Activated CD4-positive, alpha-beta memory T cell treated with anti-CD3 and anti-CD28 coated beads for 36 hours (primary cell): ENCODE data around the gene MUC22. TPM values are rescaled to one million over a fixed set of nuclear protein-coding genes. Genes with fewer than 3 reads are reported as not detected.
A peak's percentile ranks its signal among the peaks of the same experiment; 100 is the strongest.
"Not testable (repeated sequence)": the region's sequence is repeated elsewhere in the genome, so short reads cannot be mapped to it uniquely, and the experiment has no call there.

Experiments used
- CTCF ChIA-PET: fragments of 350-600 bp; sonication (Branson Sonifier 250); formaldehyde crosslinking; loops from one replicate; lab custom pipeline; 2021; ENCODE audit warnings: antibody characterized with exemption, inconsistent platforms; lab: Charles Lee
- POLR2A ChIA-PET: fragments of 350-600 bp; sonication (Branson Sonifier 250); formaldehyde crosslinking; loops from one replicate; lab custom pipeline; 2021; ENCODE audit warnings: antibody characterized with exemption; lab: Charles Lee
- DNase-seq: peaks from one replicate; pipeline ENCODE4 v3.0.0-alpha.2; 2020
- H3K27ac Mint-ChIP-seq: one replicate; pipeline ENCODE4 v1.8.0; 2021; ENCODE audit warnings: mixed read lengths
- H3K27me3 Mint-ChIP-seq: one replicate; pipeline ENCODE4 v1.8.0; 2021; ENCODE audit warnings: mixed read lengths
- H3K36me3 Mint-ChIP-seq: one replicate; pipeline ENCODE4 v1.8.0; 2021; ENCODE audit warnings: mixed read lengths
- H3K4me1 Mint-ChIP-seq: one replicate; pipeline ENCODE4 v1.8.0; 2021; ENCODE audit warnings: low read depth, mixed read lengths
- H3K4me3 Mint-ChIP-seq: one replicate; pipeline ENCODE4 v1.8.0; 2021; ENCODE audit warnings: mild to moderate bottlenecking, mixed read lengths
- H3K9me3 Mint-ChIP-seq: one replicate; pipeline ENCODE4 v1.8.0; 2021; ENCODE audit warnings: mixed read lengths
- intact Hi-C: fragments of 100-400 bp; cut with micrococcal nuclease; formaldehyde crosslinking; loops from one replicate; pipeline ENCODE4 v1.15.1; 2023
- total RNA-seq, 2 experiments: library from RNA; stranded (reverse); gene quantifications; one replicate each; pipeline ENCODE4 v1.2.3, GENCODE V29; 2021

MUC22 gene
- total RNA-seq, 2 experiments from 2014 or later, result not detected

GRCh38 chr6:30979690-30980089, 30.6 kb upstream of the MUC22 start:
- Mint-ChIP-seq H3K27ac (no peak overlapping the region), H3K4me1 (peaks cover 4% of the 10 kb centered on the region), H3K4me3 (no peak overlapping the region), H3K27me3 (peaks cover 26% of the 10 kb centered on the region), H3K9me3 (no peaks in the 10 kb centered on the region), H3K36me3 (no peaks in the 10 kb centered on the region)
- POLR2A ChIA-PET, result no interaction called here
- CTCF ChIA-PET, result interaction anchor here (1.3 kb wide), 1 partner anchor 100 kb away, joined by 4 read pairs; no protein-coding TSS in a partner anchor
- DNase-seq, result no peak
- intact Hi-C loops, result no loop called here

- Mint-ChIP-seq H3K4me1 (peaks cover 7% of the 10 kb centered on the region), H3K36me3 (no peaks in the 10 kb centered on the region), H3K27ac (no peak overlapping the region), H3K4me3 (no peak overlapping the region), H3K9me3 (no peaks in the 10 kb centered on the region), H3K27me3 (peaks cover 30% of the 10 kb centered on the region)
- intact Hi-C loops, result no loop called here
- POLR2A ChIA-PET, result no interaction called here
- CTCF ChIA-PET, result interaction anchor here (1.1 kb wide), 1 partner anchor 18 kb away, joined by 3 read pairs; no protein-coding TSS in a partner anchor
- DNase-seq, result no peak
These were observed 28.1 kb upstream of the MUC22 start for GRCh38 chr6:30981942-30982772.

GRCh38 chr6:30983439-30983838, 26.8 kb upstream of the MUC22 start, which contains the start of gene MUC21:
MUC21 (plus strand) TSS chr6:30983718; CDS start chr6:30983959, 241 bp downstream.
- no peak within 1 kb of the TSS for H3K27ac Mint-ChIP-seq
- no peak for DNase-seq
- peaks cover 26% of the 10 kb centered on the region for H3K27me3 Mint-ChIP-seq
- intact Hi-C loops, result no loop called here
- H3K4me3 Mint-ChIP-seq, result no peak within 1 kb of the TSS
- POLR2A ChIA-PET, result no interaction called here
- H3K9me3 Mint-ChIP-seq, result no peaks in the 10 kb centered on the region
- H3K4me1 Mint-ChIP-seq, result peaks cover 7% of the 10 kb centered on the region
- CTCF ChIA-PET, result interaction anchor here (1.2 kb wide), 1 partner anchor 86 kb away, joined by 3 read pairs; no protein-coding TSS in a partner anchor
- no peaks in the 10 kb centered on the region for H3K36me3 Mint-ChIP-seq

- CTCF ChIA-PET, result interaction anchor here (0.5 to 1.7 kb wide), 4 partner anchors 69 to 102 kb away, joined by 3 to 8 read pairs (median 4); no protein-coding TSS in a partner anchor
- Mint-ChIP-seq H3K27ac (no peak overlapping the region), H3K27me3 (peaks cover 25% of the 10 kb centered on the region), H3K4me1 (peaks cover 14% of the 10 kb centered on the region), H3K4me3 (no peak overlapping the region), H3K9me3 (no peaks in the 10 kb centered on the region), H3K36me3 (no peaks in the 10 kb centered on the region)
- intact Hi-C loops, result no loop called here
- POLR2A ChIA-PET, result interaction anchor here (0.6 to 0.7 kb wide), 2 partner anchors 10 to 75 kb away, joined by 3 read pairs; no protein-coding TSS in a partner anchor
- DNase-seq, result no peak
These were observed 24.8 kb upstream of the MUC22 start for GRCh38 chr6:30985490-30985889.

- intact Hi-C loops, result no loop called here
These were observed 23.0 kb upstream of the MUC22 start for GRCh38 chr6:30987304-30987703.

GRCh38 chr6:30988209-30988825, 22.0 kb upstream of the MUC22 start:
- no peaks in the 10 kb centered on the region for H3K36me3 Mint-ChIP-seq
- ChIA-PET POLR2A (interaction anchor here (0.7 kb wide), 1 partner anchor 26 kb away, joined by 3 read pairs; no protein-coding TSS in a partner anchor), CTCF (no interaction called here)
- peaks cover 15% of the 10 kb centered on the region for H3K4me1 Mint-ChIP-seq
- H3K9me3 Mint-ChIP-seq, result no peaks in the 10 kb centered on the region
- intact Hi-C loops, result no loop called here
- H3K27ac Mint-ChIP-seq, result no peak overlapping the region
- peaks cover 8% of the 10 kb centered on the region for H3K27me3 Mint-ChIP-seq
- no peak overlapping the region for H3K4me3 Mint-ChIP-seq
- DNase-seq, result no peak

More at GRCh38 chr6:30987304-30987703, 23.0 kb upstream of the MUC22 start:
- no peak for DNase-seq
- Mint-ChIP-seq H3K27me3 (peaks cover 17% of the 10 kb centered on the region), H3K9me3 (no peaks in the 10 kb centered on the region), H3K4me1 (peaks cover 16% of the 10 kb centered on the region), H3K36me3 (no peaks in the 10 kb centered on the region), H3K27ac (no peak overlapping the region), H3K4me3 (no peak overlapping the region)
- CTCF ChIA-PET, result no interaction called here
- POLR2A ChIA-PET, result no interaction called here

GRCh38 chr6:30990422-30991086, 19.7 kb upstream of the MUC22 start:
- ChIA-PET POLR2A (no interaction called here), CTCF (no interaction called here)
- H3K36me3 Mint-ChIP-seq, result no peaks in the 10 kb centered on the region
- peaks cover 12% of the 10 kb centered on the region for H3K4me1 Mint-ChIP-seq
- H3K9me3 Mint-ChIP-seq, result no peaks in the 10 kb centered on the region
- intact Hi-C loops, result no loop called here
- DNase-seq, result peak; percentile 37
- peak overlapping the region; percentile 38 for H3K4me3 Mint-ChIP-seq
- H3K27ac Mint-ChIP-seq, result peak overlapping the region; percentile 33
- H3K27me3 Mint-ChIP-seq, result peaks cover 2% of the 10 kb centered on the region

GRCh38 chr6:30991891-30992290, 18.4 kb upstream of the MUC22 start:
- Mint-ChIP-seq H3K36me3 (no peaks in the 10 kb centered on the region), H3K4me3 (no peak overlapping the region), H3K4me1 (peaks cover 12% of the 10 kb centered on the region), H3K9me3 (no peaks in the 10 kb centered on the region), H3K27me3 (peaks cover 2% of the 10 kb centered on the region), H3K27ac (no peak overlapping the region)
- intact Hi-C loops, result no loop called here
- POLR2A ChIA-PET, result no interaction called here
- no peak for DNase-seq
- CTCF ChIA-PET, result no interaction called here

GRCh38 chr6:30997301-30997700, 13.0 kb upstream of the MUC22 start:
- DNase-seq, result no peak
- Mint-ChIP-seq H3K36me3 (no peaks in the 10 kb centered on the region), H3K27me3 (no peaks in the 10 kb centered on the region), H3K4me3 (no peak overlapping the region), H3K27ac (no peak overlapping the region), H3K4me1 (peaks cover 4% of the 10 kb centered on the region), H3K9me3 (no peaks in the 10 kb centered on the region)
- ChIA-PET CTCF (no interaction called here), POLR2A (no interaction called here)
- intact Hi-C loops, result no loop called here

- Mint-ChIP-seq H3K4me3 (no peak overlapping the region), H3K4me1 (peaks cover 7% of the 10 kb centered on the region), H3K27me3 (no peaks in the 10 kb centered on the region), H3K36me3 (no peaks in the 10 kb centered on the region), H3K27ac (no peak overlapping the region), H3K9me3 (no peaks in the 10 kb centered on the region)
- no peak for DNase-seq
- CTCF ChIA-PET, result no interaction called here
- intact Hi-C loops, result no loop called here
- POLR2A ChIA-PET, result no interaction called here
These were observed 11.5 kb upstream of the MUC22 start for GRCh38 chr6:30998785-30999184.

GRCh38 chr6:31000067-31000860, 10.0 kb upstream of the MUC22 start:
- H3K9me3 Mint-ChIP-seq, DNase-seq, POLR2A ChIA-PET, H3K27ac Mint-ChIP-seq, H3K27me3 Mint-ChIP-seq, H3K4me3 Mint-ChIP-seq, H3K36me3 Mint-ChIP-seq, intact Hi-C loops: not testable (repeated sequence)
- H3K4me1 Mint-ChIP-seq, result peaks cover 15% of the 10 kb centered on the region
- CTCF ChIA-PET, result interaction anchor here (1.5 kb wide), 1 partner anchor 79 kb away, joined by 5 read pairs; no protein-coding TSS in a partner anchor
